Neuronal stem cell (in vitro differentiated cells): ENCODE data around the gene NRG2.

Experiments
- DNase-seq: peaks from one replicate; pipeline ENCODE4 v3.0.0-alpha.2; 2013; ENCODE audit warnings: low spot score
- H2AFZ ChIP-seq: one replicate; pipeline ENCODE4 v1.6.1; 2013; ENCODE audit warnings: mild to moderate bottlenecking, low read length, inconsistent platforms
- H2AK5ac ChIP-seq: 2 replicates; pipeline ENCODE4 v1.6.1; 2013; ENCODE audit warnings: low read depth, mild to moderate bottlenecking, inconsistent platforms, low read length, moderate library complexity, mixed read lengths
- H2BK120ac ChIP-seq: 2 replicates; pipeline ENCODE4 v1.6.1; 2013; ENCODE audit warnings: low read depth, mild to moderate bottlenecking, inconsistent platforms, low read length, moderate library complexity, mixed read lengths
- H2BK12ac ChIP-seq: one replicate; pipeline ENCODE4 v1.6.1; 2013; ENCODE audit warnings: low read length, inconsistent platforms
- H2BK15ac ChIP-seq: 2 replicates; pipeline ENCODE4 v1.6.1; 2013; ENCODE audit warnings: mild to moderate bottlenecking, low read length, inconsistent platforms, mixed read lengths
- H2BK5ac ChIP-seq: one replicate; pipeline ENCODE4 v1.6.1; 2013; ENCODE audit warnings: inconsistent platforms, mild to moderate bottlenecking, low read length, moderate library complexity
- H3K14ac ChIP-seq: one replicate; pipeline ENCODE4 v1.6.1; 2013; ENCODE audit warnings: low read length, inconsistent platforms
- H3K18ac ChIP-seq: 2 replicates; pipeline ENCODE4 v1.6.1; 2013; ENCODE audit warnings: low read length, inconsistent platforms
- H3K23ac ChIP-seq: 2 replicates; pipeline ENCODE4 v1.6.1; 2013; ENCODE audit warnings: low read depth, mild to moderate bottlenecking, mixed read lengths, low read length, inconsistent platforms; ENCODE audit not compliant: poor library complexity
- H3K27ac ChIP-seq: replicated peaks from 3 replicates; pipeline ENCODE4 v1.5.1; 2013; ENCODE audit warnings: low read length, inconsistent platforms
- H3K27me3 ChIP-seq, 3 experiments: 2 replicates each; pipeline ENCODE4 v1.6.1; 2013; ENCODE audit warnings: low read length in 3 of 3, mild to moderate bottlenecking in 2 of 3, inconsistent platforms in 1 of 3, low read depth in 1 of 3, mixed read lengths in 1 of 3, moderate library complexity in 1 of 3; ENCODE audit not compliant: control insufficient read depth in 3 of 3, insufficient read depth in 3 of 3
- H3K36me3 ChIP-seq, 2 donors: replicated peaks in 1 of 2; 2 replicates each; pipeline ENCODE4 v1.6.1; 2013; ENCODE audit warnings: low read length in 2 of 2; ENCODE audit not compliant: control insufficient read depth in 2 of 2, insufficient read depth in 2 of 2
- H3K4ac ChIP-seq: 2 replicates; pipeline ENCODE4 v1.6.1; 2013; ENCODE audit warnings: inconsistent platforms, mild to moderate bottlenecking, low read length, moderate library complexity
- H3K4me1 ChIP-seq, 2 donors: 1 replicate in 1 of 2; 2 replicates in 1 of 2; pipeline ENCODE4 v1.6.1; 2013; ENCODE audit warnings: low read length in 2 of 2, low read depth in 1 of 2; ENCODE audit not compliant: control insufficient read depth in 2 of 2, insufficient read depth in 1 of 2
- H3K4me2 ChIP-seq: one replicate; pipeline ENCODE4 v1.6.1; 2013; ENCODE audit warnings: mild to moderate bottlenecking, low read length, inconsistent platforms; ENCODE audit not compliant: insufficient read depth, poor library complexity, severe bottlenecking
- H3K4me3 ChIP-seq, 2 donors: 2 replicates each; pipeline ENCODE4 v1.5.1; 2013; ENCODE audit warnings: low read length in 2 of 2, mild to moderate bottlenecking in 2 of 2, inconsistent platforms in 1 of 2, moderate library complexity in 1 of 2
- H3K79me1 ChIP-seq: one replicate; pipeline ENCODE4 v1.6.1; 2013; ENCODE audit warnings: low read depth, mild to moderate bottlenecking, inconsistent platforms, low read length, moderate library complexity
- H3K9ac ChIP-seq: one replicate; pipeline ENCODE4 v1.6.1; 2013; ENCODE audit warnings: mild to moderate bottlenecking, low read depth, low read length, inconsistent platforms; ENCODE audit not compliant: poor library complexity
- H3K9me3 ChIP-seq, 2 donors: replicated peaks in 1 of 2; 2 replicates each; pipeline versions ENCODE3 to v1.6.1; 2013; ENCODE audit warnings: low read length in 2 of 2, mild to moderate bottlenecking in 2 of 2, inconsistent platforms in 1 of 2, low read depth in 1 of 2, mixed read lengths in 1 of 2, moderate library complexity in 1 of 2; ENCODE audit not compliant: control insufficient read depth in 2 of 2, insufficient read depth in 1 of 2
- H4K8ac ChIP-seq: one replicate; pipeline ENCODE4 v1.6.1; 2013; ENCODE audit warnings: low read depth, mild to moderate bottlenecking, inconsistent platforms, low read length, moderate library complexity
- H4K91ac ChIP-seq: one replicate; pipeline ENCODE4 v1.6.1; 2013; ENCODE audit warnings: low read length, low read depth, mild to moderate bottlenecking, inconsistent platforms; ENCODE audit not compliant: poor library complexity
- WGBS, 2 donors: extraction: QIAGEN DNeasy Blood & Tissue Kit; methylation state at CpG; one replicate each; pipeline ENCODE4 v1.1.7; 2013; ENCODE audit warnings: missing lambda C conversion rate in 2 of 2, mixed read lengths in 1 of 2; ENCODE audit not compliant: insufficient read length in 2 of 2, insufficient replicate concordance in 1 of 2; ENCODE audit errors: extremely low coverage in 2 of 2; 5-methylcytosine and 5-hydroxymethylcytosine counted together

NRG2 gene

GRCh38 chr5:139807647-139808030, 235.5 kb downstream of the NRG2 start:
- Histone ChIP-seq H3K4ac (no peak overlapping the region), H3K27me3 (peaks cover 0 to 31% (median under 1%) of the 10 kb centered on the region in 3 experiments), H3K79me1 (no peaks in the 10 kb centered on the region), H4K8ac (no peak overlapping the region), H2AFZ (no peak overlapping the region), H2BK15ac (no peak overlapping the region), H3K27ac (no peak overlapping the region), H3K4me2 (no peak overlapping the region), H4K91ac (no peak overlapping the region), H2BK120ac (no peak overlapping the region), H2BK5ac (no peak overlapping the region), H2BK12ac (no peak overlapping the region), H3K23ac (no peak overlapping the region), H3K4me1 (no peaks in the 10 kb centered on the region), H3K36me3 (no peaks in the 10 kb centered on the region), H3K18ac (no peak overlapping the region), H3K4me3 (no peak overlapping the region), H3K14ac (no peak overlapping the region), H3K9ac (no peak overlapping the region), H2AK5ac (no peak overlapping the region), H3K9me3 (no peaks in the 10 kb centered on the region)
- no peak for DNase-seq
- no CpG with 5 or more reads among the region's 6 CpGs for WGBS, 2 donors

GRCh38 chr5:139806726-139807646, 236.1 kb downstream of the NRG2 start:
- Histone ChIP-seq H3K4me1 (no peaks in the 10 kb centered on the region), H3K79me1 (no peaks in the 10 kb centered on the region), H2BK120ac (no peak overlapping the region), H2BK12ac (no peak overlapping the region), H3K23ac (no peak overlapping the region), H3K27me3 (peaks cover 0 to 31% (median 2%) of the 10 kb centered on the region in 3 experiments), H3K4me2 (no peak overlapping the region), H3K18ac (no peak overlapping the region), H3K9me3 (no peaks in the 10 kb centered on the region), H2BK15ac (no peak overlapping the region), H3K4ac (no peak overlapping the region), H3K36me3 (no peaks in the 10 kb centered on the region), H3K9ac (no peak overlapping the region), H2AFZ (no peak overlapping the region), H3K27ac (no peak overlapping the region), H3K14ac (no peak overlapping the region), H2BK5ac (no peak overlapping the region), H2AK5ac (no peak overlapping the region), H3K4me3 (no peak overlapping the region), H4K91ac (no peak overlapping the region), H4K8ac (no peak overlapping the region)
- DNase-seq: no peak
- WGBS, 2 donors: no CpG with 5 or more reads among the region's 8 CpGs

GRCh38 chr5:139806111-139806510, 237.0 kb downstream of the NRG2 start:
- DNase-seq: no peak
- Histone ChIP-seq H3K4ac (no peak overlapping the region), H4K91ac (no peak overlapping the region), H3K9me3 (no peaks in the 10 kb centered on the region), H2AK5ac (no peak overlapping the region), H3K27me3 (peaks cover 0 to 40% (median 2%) of the 10 kb centered on the region in 3 experiments), H2BK15ac (no peak overlapping the region), H3K14ac (no peak overlapping the region), H3K27ac (no peak overlapping the region), H3K9ac (no peak overlapping the region), H3K18ac (no peak overlapping the region), H3K79me1 (no peaks in the 10 kb centered on the region), H4K8ac (no peak overlapping the region), H3K23ac (no peak overlapping the region), H3K4me1 (no peaks in the 10 kb centered on the region), H3K4me2 (no peak overlapping the region), H3K4me3 (no peak overlapping the region), H2AFZ (no peak overlapping the region), H3K36me3 (no peaks in the 10 kb centered on the region), H2BK120ac (no peak overlapping the region), H2BK12ac (no peak overlapping the region), H2BK5ac (no peak overlapping the region)
- no CpG with 5 or more reads among the region's 4 CpGs for WGBS, 2 donors

- Histone ChIP-seq H2AFZ (no peak overlapping the region), H3K18ac (no peak overlapping the region), H3K36me3 (no peaks in the 10 kb centered on the region), H3K4me3 (no peak overlapping the region), H2BK120ac (no peak overlapping the region), H3K4me1 (no peaks in the 10 kb centered on the region), H3K9me3 (no peaks in the 10 kb centered on the region), H2AK5ac (no peak overlapping the region), H2BK15ac (no peak overlapping the region), H3K27ac (no peak overlapping the region), H3K14ac (no peak overlapping the region), H3K27me3 (peaks cover 0 to 43% (median 2%) of the 10 kb centered on the region in 3 experiments), H2BK5ac (no peak overlapping the region), H3K23ac (no peak overlapping the region), H2BK12ac (no peak overlapping the region), H3K4me2 (no peak overlapping the region), H3K79me1 (no peaks in the 10 kb centered on the region), H3K4ac (no peak overlapping the region), H4K8ac (no peak overlapping the region), H4K91ac (no peak overlapping the region), H3K9ac (no peak overlapping the region)
- no peak for DNase-seq
- no CpG with 5 or more reads among the region's 2 CpGs for WGBS, 2 donors
Observed at GRCh38 chr5:139805545-139805944, 237.6 kb downstream of the NRG2 start.
